Osteocyte (in vitro differentiated cells): ENCODE measurements around the gene CYP4B1. TPM values are rescaled to one million over a fixed set of nuclear protein-coding genes. Genes with fewer than 3 reads are reported as not detected.
A peak's percentile ranks its signal among the peaks of the same experiment; 100 is the strongest.

ENCODE experiments used
- DNase-seq: peaks from one replicate; pipeline ENCODE4 v3.0.0; 2021; ENCODE audit warnings: mixed read lengths; ENCODE audit not compliant: unreplicated experiment; ENCODE audit errors: extremely low spot score
- H3K27ac Mint-ChIP-seq: one replicate; pipeline ENCODE4 v1.8.0; 2021; ENCODE audit warnings: mild to moderate bottlenecking, mixed read lengths; ENCODE audit not compliant: unreplicated experiment
- H3K27me3 Mint-ChIP-seq: one replicate; pipeline ENCODE4 v1.8.0; 2021; ENCODE audit warnings: mixed read lengths; ENCODE audit not compliant: unreplicated experiment
- H3K36me3 Mint-ChIP-seq: one replicate; pipeline ENCODE4 v1.8.0; 2021; ENCODE audit warnings: mixed read lengths; ENCODE audit not compliant: unreplicated experiment
- H3K4me1 Mint-ChIP-seq: one replicate; pipeline ENCODE4 v1.8.0; 2021; ENCODE audit warnings: mixed read lengths; ENCODE audit not compliant: unreplicated experiment
- H3K4me3 Mint-ChIP-seq: one replicate; pipeline ENCODE4 v1.8.0; 2021; ENCODE audit warnings: mild to moderate bottlenecking, moderate library complexity, mixed read lengths; ENCODE audit not compliant: unreplicated experiment
- H3K9me3 Mint-ChIP-seq: one replicate; pipeline ENCODE4 v1.8.0; 2021; ENCODE audit warnings: mixed read lengths; ENCODE audit not compliant: unreplicated experiment
- CTCF ChIP-seq: fragments of 200-600 bp; sonication (generic); IDR thresholded peaks from 2 replicates; pipeline ENCODE4 v1.5.0; 2021; ENCODE audit warnings: antibody characterized with exemption, mild to moderate bottlenecking, moderate library complexity
- total RNA-seq: library from RNA; stranded (reverse); gene quantifications from 2 replicates; pipeline ENCODE4 v1.2.1, GENCODE V29; 2021

CYP4B1 gene
- total RNA-seq, 1 donor from 2014 or later, result not detected

GRCh38 chr1:46816930-46817329 is 18.1 kb downstream of the CYP4B1 start:
- Mint-ChIP-seq H3K27ac (no peak overlapping the region), H3K4me1 (no peaks in the 10 kb centered on the region), H3K9me3 (no peaks in the 10 kb centered on the region), H3K4me3 (no peak overlapping the region), H3K36me3 (no peaks in the 10 kb centered on the region), H3K27me3 (no peaks in the 10 kb centered on the region)
- no peak for TF ChIP-seq CTCF
- peak; percentile 69 for DNase-seq

GRCh38 chr1:46817814-46818213 is 19.0 kb downstream of the CYP4B1 start:
- no peaks in the 10 kb centered on the region for H3K9me3 Mint-ChIP-seq
- no peaks in the 10 kb centered on the region for H3K27me3 Mint-ChIP-seq
- no peaks in the 10 kb centered on the region for H3K36me3 Mint-ChIP-seq

GRCh38 chr1:46818591-46818990 is 19.7 kb downstream of the CYP4B1 start:
- peak; percentile 74 for DNase-seq
- no peaks in the 10 kb centered on the region for H3K36me3 Mint-ChIP-seq
- no peak overlapping the region for H3K27ac Mint-ChIP-seq
- H3K9me3 Mint-ChIP-seq, result no peaks in the 10 kb centered on the region
- H3K4me1 Mint-ChIP-seq, result no peaks in the 10 kb centered on the region
- no peak for TF ChIP-seq CTCF
- no peak overlapping the region for H3K4me3 Mint-ChIP-seq
- H3K27me3 Mint-ChIP-seq, result no peaks in the 10 kb centered on the region

More at GRCh38 chr1:46817814-46818213, 19.0 kb downstream of the CYP4B1 start:
- peak; percentile 60 for DNase-seq
- Mint-ChIP-seq H3K4me1 (no peaks in the 10 kb centered on the region), H3K27ac (no peak overlapping the region), H3K4me3 (no peak overlapping the region)
- TF ChIP-seq CTCF, result no peak

GRCh38 chr1:46819335-46819734 is 20.5 kb downstream of the CYP4B1 start:
- H3K27me3 Mint-ChIP-seq, result no peaks in the 10 kb centered on the region
- TF ChIP-seq CTCF, result no peak
- H3K4me1 Mint-ChIP-seq, result no peaks in the 10 kb centered on the region
- no peaks in the 10 kb centered on the region for H3K36me3 Mint-ChIP-seq
- H3K27ac Mint-ChIP-seq, result no peak overlapping the region
- no peaks in the 10 kb centered on the region for H3K9me3 Mint-ChIP-seq
- peak; percentile 62 for DNase-seq
- no peak overlapping the region for H3K4me3 Mint-ChIP-seq

- H3K27ac Mint-ChIP-seq, result no peak overlapping the region
- no peaks in the 10 kb centered on the region for H3K36me3 Mint-ChIP-seq
- DNase-seq, result peak; percentile 63
- no peaks in the 10 kb centered on the region for H3K4me1 Mint-ChIP-seq
- H3K27me3 Mint-ChIP-seq, result no peaks in the 10 kb centered on the region
- H3K9me3 Mint-ChIP-seq, result no peaks in the 10 kb centered on the region
- H3K4me3 Mint-ChIP-seq, result no peak overlapping the region
- no peak for TF ChIP-seq CTCF
These were observed 21.2 kb downstream of the CYP4B1 start for GRCh38 chr1:46820076-46820475.
